Superior temporal gyrus (tissue), 1 donor: ENCODE results near the gene TRAPPC5.

Source experiments
- DNase-seq: peaks from one replicate; pipeline ENCODE4 v3.0.0-alpha.2; 2016; ENCODE audit errors: extremely low spot score

TRAPPC5 gene

GRCh38 chr19:7731615-7732014 lies 51.0 kb downstream of the TRAPPC5 start:
- DNase-seq = no peak

DNA sequence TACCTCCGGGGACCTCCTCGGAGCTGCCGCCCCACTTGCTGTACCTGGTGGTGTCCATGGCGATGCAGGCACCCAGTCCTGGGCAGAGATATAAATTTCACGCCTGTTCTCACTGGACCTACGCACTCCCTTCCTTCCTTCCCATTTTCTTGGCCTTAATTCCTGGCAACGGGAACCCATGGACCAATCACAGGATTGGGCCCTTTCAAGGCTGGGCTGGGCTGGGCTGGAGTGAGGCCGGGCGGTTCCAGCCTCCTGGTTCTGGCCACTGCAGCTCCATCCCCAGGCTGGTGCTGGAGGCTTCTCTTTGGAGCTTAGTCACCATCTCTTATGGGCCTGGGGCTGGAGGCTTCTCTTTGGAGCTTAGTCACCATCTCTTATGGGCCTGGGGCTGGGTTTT lies 51.4 kb downstream of the TRAPPC5 start, which contains the start of gene CLEC4G:
CLEC4G (minus strand) TSS at position 66 of the 400 bp plus-strand sequence; CDS start at position 58, 8 bp downstream.
- no peak for DNase-seq

DNA sequence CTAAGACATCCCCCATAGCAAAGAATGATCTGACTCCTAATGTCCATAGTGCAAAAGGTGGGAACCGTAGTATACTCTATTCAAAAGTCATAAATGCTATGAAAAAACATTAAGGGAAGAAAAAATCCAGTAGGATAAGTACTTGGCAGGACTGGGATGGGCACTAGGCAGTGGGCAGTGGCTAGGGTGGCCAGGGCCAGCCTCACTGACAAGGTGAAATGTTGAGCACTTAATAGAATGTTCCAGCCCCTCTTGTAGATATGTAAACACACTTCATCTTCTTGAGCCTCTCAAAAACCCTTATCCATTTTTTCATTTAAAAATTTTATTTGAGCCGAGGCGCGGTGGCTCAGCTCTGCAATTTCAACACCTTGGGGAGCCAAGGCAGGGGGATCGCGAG lies 52.7 kb downstream of the TRAPPC5 start:
- DNase-seq = no peak

DNA sequence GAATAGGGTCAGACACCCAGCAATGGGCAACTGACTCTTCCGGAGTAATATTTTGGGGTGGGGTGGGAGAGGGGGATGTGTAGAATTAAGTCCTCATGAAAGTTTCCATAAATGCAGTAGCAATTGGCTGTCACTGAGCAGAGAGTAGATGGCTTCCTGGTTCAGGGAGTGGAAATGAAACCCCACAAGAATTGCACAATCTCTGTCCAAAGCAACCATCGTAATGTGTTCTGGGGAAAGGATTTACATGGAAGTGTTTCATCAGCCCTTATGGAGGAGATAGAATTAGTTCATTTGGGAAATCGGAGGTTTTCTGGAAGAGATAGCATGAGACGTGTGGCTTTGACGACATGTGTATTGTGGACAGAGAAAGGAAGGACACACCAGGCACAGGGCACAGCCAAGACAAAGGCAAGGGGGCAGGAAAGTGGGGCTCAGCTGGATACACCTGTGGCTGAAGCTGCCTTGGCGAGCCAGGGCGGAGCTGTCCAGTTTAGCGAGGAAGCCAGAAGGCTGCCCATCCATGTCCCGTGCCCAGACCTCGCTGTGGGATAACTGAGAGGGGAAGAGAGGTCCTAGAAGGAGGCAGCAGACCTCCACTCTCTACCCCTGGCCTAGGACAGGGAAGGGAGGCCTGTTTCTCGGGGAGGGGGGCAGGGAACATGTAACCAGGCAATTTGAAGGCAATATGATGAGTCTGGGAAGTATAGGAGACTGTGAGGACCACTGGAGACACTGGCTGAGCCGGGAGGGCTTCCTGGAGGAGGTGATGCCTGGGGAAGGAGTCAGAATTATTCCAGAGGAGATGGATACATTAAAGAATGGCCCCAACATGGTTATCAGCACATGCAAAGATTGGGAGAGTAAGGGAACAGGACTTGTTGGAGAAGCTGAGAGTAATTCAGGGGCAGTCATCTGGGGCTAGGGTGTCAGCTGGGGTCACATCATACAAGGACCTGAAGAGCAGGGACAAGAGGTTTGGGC lies 53.9 kb downstream of the TRAPPC5 start:
- DNase-seq = no peak

DNA sequence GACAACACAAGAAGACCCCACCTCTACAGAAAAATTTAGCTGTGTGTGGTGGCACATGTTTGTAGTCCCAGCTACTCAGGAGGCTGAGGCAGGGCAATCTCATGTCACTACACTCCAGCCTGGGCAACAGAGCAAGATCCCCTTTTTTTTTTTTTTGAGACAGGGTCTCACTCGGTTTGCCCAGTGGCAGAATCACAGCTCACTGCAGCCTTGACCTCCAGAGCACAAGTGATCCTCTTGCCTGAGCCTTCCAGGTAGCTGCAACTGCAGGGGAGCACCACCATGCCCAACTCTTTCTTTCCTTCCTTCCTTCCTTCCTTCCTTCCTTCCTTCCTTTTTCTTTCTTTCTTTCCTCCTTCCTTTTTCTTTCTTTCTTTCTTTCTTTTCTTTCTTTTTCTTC lies 55.5 kb downstream of the TRAPPC5 start:
- DNase-seq = no peak

DNA sequence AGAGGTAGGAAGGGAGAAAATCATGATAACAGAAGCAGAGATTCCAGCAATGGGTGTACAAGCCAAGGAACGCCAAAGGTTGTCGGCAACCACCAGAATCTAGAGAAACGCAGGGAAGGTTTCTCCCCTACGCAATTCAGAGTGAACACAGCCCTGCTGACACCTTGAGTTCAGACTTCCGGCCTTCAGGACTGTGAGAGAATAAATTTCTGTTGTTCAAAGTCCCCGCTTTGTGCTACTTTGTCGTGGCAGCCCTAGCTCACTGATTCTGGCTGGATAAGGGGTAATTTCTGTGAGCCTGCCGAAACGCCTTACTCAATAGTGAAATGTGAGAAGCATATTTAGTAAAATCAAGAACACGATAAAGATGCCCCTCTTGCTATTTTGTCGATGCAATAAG lies 56.6 kb downstream of the TRAPPC5 start:
- no peak for DNase-seq
